ENCODE measurements around the gene UBAP1L.
A peak's percentile ranks its signal among the peaks of the same experiment; 100 is the strongest.
"Not testable (repeated sequence)": the region's sequence is repeated elsewhere in the genome, so short reads cannot be mapped to it uniquely, and the experiment has no call there.

The UBAP1L gene

GRCh38 chr15:65101411-65101890 is 13.5 kb downstream of the UBAP1L start:
- H3K9me3 ChIP-seq (ENCODE audit: insufficient read depth, low read length) = no peaks in the 10 kb centered on the region
- H3K79me2 ChIP-seq (ENCODE audit: insufficient read depth, low read length) = no peaks in the 10 kb centered on the region
- TF ChIP-seq, protein P1, sequence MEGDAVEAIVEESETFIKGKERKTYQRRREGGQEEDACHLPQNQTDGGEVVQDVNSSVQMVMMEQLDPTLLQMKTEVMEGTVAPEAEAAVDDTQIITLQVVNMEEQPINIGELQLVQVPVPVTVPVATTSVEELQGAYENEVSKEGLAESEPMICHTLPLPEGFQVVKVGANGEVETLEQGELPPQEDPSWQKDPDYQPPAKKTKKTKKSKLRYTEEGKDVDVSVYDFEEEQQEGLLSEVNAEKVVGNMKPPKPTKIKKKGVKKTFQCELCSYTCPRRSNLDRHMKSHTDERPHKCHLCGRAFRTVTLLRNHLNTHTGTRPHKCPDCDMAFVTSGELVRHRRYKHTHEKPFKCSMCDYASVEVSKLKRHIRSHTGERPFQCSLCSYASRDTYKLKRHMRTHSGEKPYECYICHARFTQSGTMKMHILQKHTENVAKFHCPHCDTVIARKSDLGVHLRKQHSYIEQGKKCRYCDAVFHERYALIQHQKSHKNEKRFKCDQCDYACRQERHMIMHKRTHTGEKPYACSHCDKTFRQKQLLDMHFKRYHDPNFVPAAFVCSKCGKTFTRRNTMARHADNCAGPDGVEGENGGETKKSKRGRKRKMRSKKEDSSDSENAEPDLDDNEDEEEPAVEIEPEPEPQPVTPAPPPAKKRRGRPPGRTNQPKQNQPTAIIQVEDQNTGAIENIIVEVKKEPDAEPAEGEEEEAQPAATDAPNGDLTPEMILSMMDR (IDR thresholded peaks at IDR 0.05; ENCODE audit: insufficient read depth, low read length, poor library complexity, severe bottlenecking) = peak; percentile 94
- no peak for TF ChIP-seq EZH2phosphoT487 (conservative IDR thresholded peaks at IDR 0.05; ENCODE audit: low read length)
- H2AFZ ChIP-seq (ENCODE audit: low read depth, low read length, severe bottlenecking) = no peak overlapping the region
- H3K9me2 ChIP-seq (replicated peaks; ENCODE audit: insufficient read depth, low read length) = no peaks in the 10 kb centered on the region
- H3K9ac ChIP-seq (ENCODE audit: low read length) = no peak overlapping the region
- H3F3A ChIP-seq (ENCODE audit: insufficient read depth) = no peaks in the 10 kb centered on the region
- no peak overlapping the region for H3K4me2 ChIP-seq (ENCODE audit: low read depth, low read length, poor library complexity, severe bottlenecking)
- no peaks in the 10 kb centered on the region for H3K27me3 ChIP-seq (ENCODE audit: low read length)
- H3K36me3 ChIP-seq (ENCODE audit: low read length) = no peaks in the 10 kb centered on the region
- H4K20me1 ChIP-seq (ENCODE audit: low read depth, low read length) = no peaks in the 10 kb centered on the region
- no peak overlapping the region for H3K4me3 ChIP-seq (ENCODE audit: insufficient read depth, low read length, poor library complexity, severe bottlenecking)
- H3K27ac ChIP-seq (ENCODE audit: low read depth, low read length) = no peak overlapping the region

GRCh38 chr15:65100442-65100841 is 14.6 kb downstream of the UBAP1L start:
- Histone ChIP-seq H3K27ac (ENCODE audit: low read depth, low read length) (no peak overlapping the region), H3K4me3 (ENCODE audit: insufficient read depth, low read length, poor library complexity, severe bottlenecking) (no peak overlapping the region), H3K36me3 (ENCODE audit: low read length) (no peaks in the 10 kb centered on the region), H3K9ac (ENCODE audit: low read length) (no peak overlapping the region), H3K27me3 (ENCODE audit: low read length) (no peaks in the 10 kb centered on the region), H3K4me2 (ENCODE audit: low read depth, low read length, poor library complexity, severe bottlenecking) (no peak overlapping the region), H3K9me3 (ENCODE audit: insufficient read depth, low read length) (no peaks in the 10 kb centered on the region), H3K9me2 (replicated peaks; ENCODE audit: insufficient read depth, low read length) (no peaks in the 10 kb centered on the region), H3K79me2 (ENCODE audit: insufficient read depth, low read length) (no peaks in the 10 kb centered on the region), H4K20me1 (ENCODE audit: low read depth, low read length) (no peaks in the 10 kb centered on the region), H2AFZ (ENCODE audit: low read depth, low read length, severe bottlenecking) (no peak overlapping the region), H3F3A (ENCODE audit: insufficient read depth) (no peaks in the 10 kb centered on the region)
- no peak for TF ChIP-seq EZH2phosphoT487 (conservative IDR thresholded peaks at IDR 0.05; ENCODE audit: low read length)
- TF ChIP-seq, protein P1 (IDR thresholded peaks at IDR 0.05; ENCODE audit: insufficient read depth, low read length, poor library complexity, severe bottlenecking) = no peak

DNA sequence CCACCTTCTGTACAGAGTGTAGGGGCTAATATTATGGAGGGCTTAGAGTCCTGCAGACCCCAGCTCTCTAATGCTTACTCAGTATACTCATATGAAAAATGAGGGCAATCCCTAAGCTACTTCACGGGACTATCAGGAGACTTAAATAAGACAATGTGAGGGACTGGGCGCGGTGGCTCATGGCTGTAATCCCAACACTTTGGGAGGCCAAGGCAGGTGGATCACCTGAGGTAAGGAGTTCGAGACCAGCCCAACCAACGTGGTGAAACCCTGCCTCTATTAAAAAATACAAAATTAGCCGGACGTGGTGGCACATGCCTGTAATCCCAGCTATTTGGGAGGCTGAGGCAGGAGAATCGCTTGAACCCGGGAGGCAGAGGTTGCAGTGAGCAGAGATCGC is 15.2 kb downstream of the UBAP1L start:
- not testable (repeated sequence) for H3F3A ChIP-seq (ENCODE audit: insufficient read depth); H3K27me3 ChIP-seq (ENCODE audit: low read length); H3K9me2 ChIP-seq (replicated peaks; ENCODE audit: insufficient read depth, low read length); H3K27ac ChIP-seq (ENCODE audit: low read depth, low read length); H3K4me3 ChIP-seq (ENCODE audit: insufficient read depth, low read length, poor library complexity, severe bottlenecking); H3K36me3 ChIP-seq (ENCODE audit: low read length); H3K4me2 ChIP-seq (ENCODE audit: low read depth, low read length, poor library complexity, severe bottlenecking); H3K9ac ChIP-seq (ENCODE audit: low read length); H3K79me2 ChIP-seq (ENCODE audit: insufficient read depth, low read length); H4K20me1 ChIP-seq (ENCODE audit: low read depth, low read length); H3K9me3 ChIP-seq (ENCODE audit: insufficient read depth, low read length); H2AFZ ChIP-seq (ENCODE audit: low read depth, low read length, severe bottlenecking)

GRCh38 chr15:65099336-65099735 is 15.7 kb downstream of the UBAP1L start:
- Histone ChIP-seq H3K27ac (ENCODE audit: low read depth, low read length) (no peak overlapping the region), H3K4me2 (ENCODE audit: low read depth, low read length, poor library complexity, severe bottlenecking) (no peak overlapping the region), H3K27me3 (ENCODE audit: low read length) (no peaks in the 10 kb centered on the region), H3K9ac (ENCODE audit: low read length) (no peak overlapping the region), H3K36me3 (ENCODE audit: low read length) (no peaks in the 10 kb centered on the region), H3K9me3 (ENCODE audit: insufficient read depth, low read length) (no peaks in the 10 kb centered on the region), H3K9me2 (replicated peaks; ENCODE audit: insufficient read depth, low read length) (no peaks in the 10 kb centered on the region), H3F3A (ENCODE audit: insufficient read depth) (no peaks in the 10 kb centered on the region), H3K79me2 (ENCODE audit: insufficient read depth, low read length) (no peaks in the 10 kb centered on the region), H2AFZ (ENCODE audit: low read depth, low read length, severe bottlenecking) (no peak overlapping the region), H3K4me3 (ENCODE audit: insufficient read depth, low read length, poor library complexity, severe bottlenecking) (no peak overlapping the region), H4K20me1 (ENCODE audit: low read depth, low read length) (no peaks in the 10 kb centered on the region)
- TF ChIP-seq, protein P1 (IDR thresholded peaks at IDR 0.05; ENCODE audit: insufficient read depth, low read length, poor library complexity, severe bottlenecking) = no peak
- TF ChIP-seq EZH2phosphoT487 (conservative IDR thresholded peaks at IDR 0.05; ENCODE audit: low read length) = no peak

All from SU-DHL-6 (cell line).